Activated T-helper 1 cell treated with Interleukin-2 at 50 U/mL for 16 hours (primary cell): Measurements from ENCODE around the gene EPHB4.
"Not testable (repeated sequence)": the region's sequence is repeated elsewhere in the genome, so short reads cannot be mapped to it uniquely, and the experiment has no call there.

Source experiments
- DNase-seq: peaks from one replicate; pipeline ENCODE4 v3.0.0-alpha.2; 2020; ENCODE audit warnings: low read depth

Gene EPHB4

GRCh38 chr7:100827330-100828226 lies at the start of gene EPHB4:
EPHB4 (minus strand) TSS chr7:100827523; CDS start chr7:100827030, 493 bp downstream.
- no peak for DNase-seq

GRCh38 chr7:100875356-100875751 lies 48.0 kb upstream of the EPHB4 start:
- DNase-seq: no peak

GRCh38 chr7:100874577-100875355 lies 47.4 kb upstream of the EPHB4 start, which contains the start of gene SRRT:
SRRT (plus strand) TSS chr7:100875103; CDS start chr7:100875591, 488 bp downstream.
- peak; percentile 97 for DNase-seq

GRCh38 chr7:100874300-100874576 lies 46.9 kb upstream of the EPHB4 start:
- no peak for DNase-seq

- no peak for DNase-seq
Measured at GRCh38 chr7:100873599-100874299, 46.4 kb upstream of the EPHB4 start.

GRCh38 chr7:100867776-100868485 lies 40.6 kb upstream of the EPHB4 start:
- no peak for DNase-seq

GRCh38 chr7:100867040-100867775 lies 39.9 kb upstream of the EPHB4 start, which contains the start of gene TRIP6:
TRIP6 (plus strand) TSS chr7:100867387; CDS start chr7:100867498, 111 bp downstream.
- DNase-seq: peak; percentile 18

GRCh38 chr7:100866729-100867039 lies 39.4 kb upstream of the EPHB4 start:
- DNase-seq: no peak

GRCh38 chr7:100865938-100866728 lies 38.8 kb upstream of the EPHB4 start:
- DNase-seq: no peak

GRCh38 chr7:100865372-100865911 lies 38.1 kb upstream of the EPHB4 start:
- no peak for DNase-seq

GRCh38 chr7:100864263-100864845 lies 37.0 kb upstream of the EPHB4 start:
- no peak for DNase-seq

- DNase-seq: no peak
Measured at GRCh38 chr7:100863406-100863950, 36.2 kb upstream of the EPHB4 start.

GRCh38 chr7:100861616-100861985 lies 34.3 kb upstream of the EPHB4 start:
- no peak for DNase-seq

- no peak for DNase-seq
Measured at GRCh38 chr7:100860702-100861615, 33.6 kb upstream of the EPHB4 start.

- no peak for DNase-seq
Measured at GRCh38 chr7:100859856-100860255, 32.5 kb upstream of the EPHB4 start.

GRCh38 chr7:100856871-100857282 lies 29.6 kb upstream of the EPHB4 start:
- DNase-seq: no peak

- DNase-seq: no peak
Measured at GRCh38 chr7:100855515-100855914, 28.2 kb upstream of the EPHB4 start.

GRCh38 chr7:100854899-100855298 lies 27.6 kb upstream of the EPHB4 start:
- DNase-seq: not testable (repeated sequence)
